ENCODE results near the gene ZNF764. TPM values are rescaled to one million over a fixed set of nuclear protein-coding genes. Genes with fewer than 3 reads are reported as not detected.
"Not testable (repeated sequence)": the region's sequence is repeated elsewhere in the genome, so short reads cannot be mapped to it uniquely, and the experiment has no call there.

The ZNF764 gene
- total RNA-seq (2014; rRNA removed; shearing (Covaris generic)) = 3.2 and 5.2 TPM in 2 replicates

- peak; percentile 96 for DNase-seq (ENCODE audit: low spot score)
Observed at GRCh38 chr16:30557957-30558788, at the start of gene ZNF764. ZNF764 (minus strand) TSS chr16:30558374; CDS start chr16:30558182, 192 bp downstream.

- DNase-seq (ENCODE audit: low spot score) = no peak
Observed at GRCh38 chr16:30606004-30606403, 47.8 kb upstream of the ZNF764 start.

- DNase-seq (ENCODE audit: low spot score) = no peak
Observed at GRCh38 chr16:30605158-30605557, 47.0 kb upstream of the ZNF764 start.

GRCh38 chr16:30604316-30604947, 46.3 kb upstream of the ZNF764 start:
- DNase-seq (ENCODE audit: low spot score) = no peak

- no peak for DNase-seq (ENCODE audit: low spot score)
Observed at GRCh38 chr16:30603945-30604315, 45.8 kb upstream of the ZNF764 start.

- no peak for DNase-seq (ENCODE audit: low spot score)
Observed at GRCh38 chr16:30602616-30603277, 44.6 kb upstream of the ZNF764 start.

- DNase-seq (ENCODE audit: low spot score) = no peak
Observed at GRCh38 chr16:30601966-30602365, 43.8 kb upstream of the ZNF764 start.

GRCh38 chr16:30600929-30601328, 42.8 kb upstream of the ZNF764 start:
- DNase-seq (ENCODE audit: low spot score) = no peak

- no peak for DNase-seq (ENCODE audit: low spot score)
Observed at GRCh38 chr16:30600215-30600614, 42.0 kb upstream of the ZNF764 start.

- DNase-seq (ENCODE audit: low spot score) = no peak
Observed at GRCh38 chr16:30592871-30593270, 34.7 kb upstream of the ZNF764 start.

GRCh38 chr16:30590869-30591268, 32.7 kb upstream of the ZNF764 start:
- DNase-seq (ENCODE audit: low spot score) = not testable (repeated sequence)

GRCh38 chr16:30589582-30589981, 31.4 kb upstream of the ZNF764 start:
- not testable (repeated sequence) for DNase-seq (ENCODE audit: low spot score)

GRCh38 chr16:30588651-30589050, 30.5 kb upstream of the ZNF764 start:
- DNase-seq (ENCODE audit: low spot score) = no peak

GRCh38 chr16:30585400-30586191, 27.4 kb upstream of the ZNF764 start, which contains the start of gene ZNF785:
ZNF785 (minus strand) TSS chr16:30585697; CDS start chr16:30585611, 86 bp downstream.
- peak; percentile 96 for DNase-seq (ENCODE audit: low spot score)

GRCh38 chr16:30585022-30585399, 26.8 kb upstream of the ZNF764 start:
- DNase-seq (ENCODE audit: low spot score) = no peak

GRCh38 chr16:30582611-30583340, 24.6 kb upstream of the ZNF764 start:
- no peak for DNase-seq (ENCODE audit: low spot score)

GRCh38 chr16:30581457-30581856, 23.3 kb upstream of the ZNF764 start:
- no peak for DNase-seq (ENCODE audit: low spot score)

GRCh38 chr16:30574678-30575077, 16.5 kb upstream of the ZNF764 start:
- no peak for DNase-seq (ENCODE audit: low spot score)

- peak; percentile 91 for DNase-seq (ENCODE audit: low spot score)
Observed at GRCh38 chr16:30571445-30572322, 13.5 kb upstream of the ZNF764 start, which contains the start of gene ZNF688. ZNF688 (minus strand) TSS chr16:30571714; CDS start chr16:30571629, 85 bp downstream.
